Activated gamma-delta T cell (primary cell): ENCODE measurements around the gene C8B.

Experiments
- DNase-seq: peaks from one replicate; lab custom pipeline; 2025; lab: John Stamatoyannopoulos, UW

Gene C8B

DNA sequence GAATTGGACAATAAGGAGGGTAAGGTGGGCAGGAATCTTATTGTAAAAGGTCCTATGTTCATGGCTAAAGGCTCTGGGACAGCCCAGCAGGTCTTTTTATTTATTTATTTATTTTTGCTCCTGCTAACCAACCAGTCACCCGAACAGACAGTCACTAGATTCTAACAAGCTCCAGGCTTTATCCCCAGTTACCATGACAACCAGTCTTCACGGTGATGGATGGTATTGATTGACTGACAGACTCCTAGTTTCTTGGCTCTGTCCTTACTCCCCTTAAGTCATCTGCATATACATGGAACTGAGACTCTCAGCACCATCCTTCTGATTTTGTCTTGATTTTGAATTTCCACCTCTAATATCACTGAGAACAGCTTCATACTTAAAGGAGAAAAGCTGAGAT, 66.9 kb downstream of the C8B start:
- no peak for DNase-seq

DNA sequence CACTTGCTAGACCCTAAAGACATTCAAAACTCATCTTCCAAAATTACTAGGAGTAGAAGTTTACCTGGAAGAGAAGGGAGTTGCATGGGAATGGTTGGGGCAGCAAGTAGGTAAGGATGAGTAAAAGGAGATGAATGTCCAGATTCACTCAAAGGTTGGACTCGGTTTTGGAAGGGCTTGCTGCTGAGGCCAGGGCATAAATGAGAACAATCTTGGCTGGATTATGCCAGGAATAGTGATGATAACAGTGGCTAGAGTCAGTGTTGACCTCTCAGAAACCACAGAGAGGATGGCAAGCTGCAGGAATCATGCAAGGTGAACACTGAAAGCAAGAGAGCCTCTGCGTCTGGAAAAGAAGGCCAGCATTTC, 67.8 kb downstream of the C8B start:
- DNase-seq, result no peak

DNA sequence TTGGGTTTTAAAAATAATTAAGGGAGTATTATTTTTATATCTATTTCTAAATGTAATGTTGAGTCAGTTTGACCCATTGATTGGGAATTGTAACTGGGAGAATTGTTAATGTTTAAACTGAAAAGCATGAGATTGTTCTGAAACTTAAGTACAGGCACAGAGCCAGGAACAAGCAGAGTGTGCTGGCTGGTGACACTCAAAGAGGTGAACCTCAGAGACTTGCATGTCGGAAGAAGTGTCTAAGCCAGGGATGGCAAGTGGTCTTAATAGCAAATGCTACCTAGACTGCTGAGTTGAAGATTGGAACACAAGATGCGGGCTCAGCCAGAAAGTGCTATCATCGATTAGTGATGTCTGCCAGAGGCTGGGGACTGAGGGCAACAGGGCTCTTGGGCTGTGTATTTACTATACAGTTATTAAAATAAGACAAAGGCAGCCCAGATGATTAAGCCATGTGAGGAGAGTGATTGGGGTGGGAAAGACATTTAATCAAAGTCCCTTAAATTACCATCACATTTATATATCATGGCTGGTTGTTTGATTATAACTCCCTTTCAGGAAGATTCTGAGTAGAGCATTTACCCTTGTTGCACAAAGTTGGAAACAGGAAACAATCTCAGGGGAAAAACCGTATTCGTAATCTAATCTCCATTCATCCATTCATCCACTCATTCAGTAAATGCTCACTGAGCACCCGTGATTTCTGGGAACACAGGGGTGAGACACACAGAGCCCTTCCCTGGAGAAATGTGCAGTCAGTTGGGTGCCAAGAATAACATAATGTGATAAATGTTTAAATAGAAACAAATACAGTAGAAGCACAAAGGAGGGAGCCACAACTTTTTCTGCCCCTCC, 68.4 kb downstream of the C8B start:
- no peak for DNase-seq

DNA sequence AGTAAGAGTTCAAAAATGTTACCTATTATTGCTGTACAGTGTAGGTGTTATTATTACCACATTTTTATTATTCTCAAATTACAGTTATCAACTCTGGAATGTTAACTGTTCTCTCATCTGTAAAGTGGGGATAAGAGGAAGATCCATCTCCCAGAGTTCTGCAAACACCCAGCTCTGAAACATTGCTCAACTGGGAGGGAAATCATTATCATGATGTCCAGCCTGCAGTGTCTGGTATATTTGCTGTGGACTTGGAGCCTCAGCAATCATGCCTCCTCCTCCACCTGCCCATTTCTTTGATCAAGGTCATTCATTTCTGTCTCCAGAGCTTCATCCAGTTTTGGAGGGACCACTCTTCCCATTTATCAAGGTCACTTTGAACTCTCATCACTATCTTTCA, 71.8 kb downstream of the C8B start:
- DNase-seq, result no peak

DNA sequence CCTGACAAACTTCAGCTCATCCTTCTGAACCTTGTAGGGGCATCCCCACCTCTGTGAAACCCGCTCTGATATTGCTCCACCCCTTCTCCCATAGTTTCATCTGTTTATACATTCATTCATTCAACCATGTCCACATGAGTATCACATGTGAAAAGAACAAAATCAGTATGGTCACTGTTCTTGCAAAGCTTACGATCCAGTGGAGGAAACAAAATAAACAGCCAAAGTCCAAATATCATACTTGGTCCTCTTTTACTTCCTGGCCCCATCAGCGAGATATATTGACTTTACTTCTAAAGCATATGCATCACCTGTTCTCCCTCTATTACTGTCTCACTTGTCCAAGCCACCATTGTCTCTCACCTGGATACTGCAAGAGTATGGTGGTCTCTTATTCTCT, 75.6 kb downstream of the C8B start:
- DNase-seq, result no peak

DNA sequence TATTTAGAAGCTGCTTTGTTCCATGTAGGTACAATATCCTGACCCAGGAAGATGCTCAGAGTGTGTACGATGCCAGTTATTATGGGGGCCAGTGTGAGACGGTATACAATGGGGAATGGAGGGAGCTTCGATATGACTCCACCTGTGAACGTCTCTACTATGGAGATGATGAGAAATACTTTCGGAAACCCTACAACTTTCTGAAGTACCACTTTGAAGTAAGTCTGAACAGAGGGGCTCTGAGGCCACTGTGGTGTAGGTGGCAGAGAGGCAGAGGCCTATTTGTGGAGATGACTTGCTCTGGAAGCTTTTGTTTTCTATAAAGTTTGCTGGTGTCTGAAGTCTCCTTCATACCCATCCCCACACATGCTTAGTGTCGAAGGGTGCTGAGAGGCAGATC, 84.4 kb downstream of the C8B start:
- no peak for DNase-seq

DNA sequence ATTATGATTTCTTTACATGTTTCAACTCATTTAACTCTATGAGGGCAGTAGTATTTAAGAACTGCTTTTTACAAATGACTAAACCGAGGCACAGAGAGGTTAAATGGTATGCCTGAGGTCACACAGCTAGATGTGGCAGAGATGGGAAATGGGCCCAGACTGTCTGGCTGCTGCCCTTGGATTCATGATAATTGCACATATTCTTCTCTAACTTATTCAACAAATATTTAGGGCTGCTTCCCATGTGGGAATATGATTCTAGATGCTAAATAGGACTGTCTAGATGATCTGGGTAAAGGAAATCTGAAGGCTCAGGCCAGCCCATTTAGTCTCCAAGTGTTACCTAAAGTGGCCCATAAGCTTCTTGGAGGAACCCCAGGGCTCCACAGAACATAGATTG, 85.0 kb downstream of the C8B start:
- no peak for DNase-seq
